Sigmoid colon (tissue), 4 donors: ENCODE measurements around the gene BPI.

Experiments
- CTCF ChIP-seq, 4 experiments: fragments of 450-650 bp in 3 of 4; fragments of 200-600 bp in 1 of 4; IDR thresholded peaks; one replicate each; pipeline ENCODE4 v1.5.1; 2016 to 2019; ENCODE audit warnings: antibody characterized with exemption in 4 of 4, mild to moderate bottlenecking in 3 of 4, moderate library complexity in 2 of 4
- POLR2A ChIP-seq, 2 donors: fragments of 450-650 bp; IDR thresholded peaks; one replicate each; pipeline ENCODE4 v1.6.1; 2016; ENCODE audit warnings: antibody characterized with exemption in 2 of 2, mild to moderate bottlenecking in 2 of 2, moderate library complexity in 2 of 2
- POLR2AphosphoS5 ChIP-seq, 4 donors: sonication (generic); formaldehyde crosslinking; IDR thresholded peaks; one replicate each; pipeline ENCODE4 v1.6.1; 2017; ENCODE audit warnings: antibody characterized with exemption in 4 of 4

GRCh38 chr20:38284893-38285444 lies 19.0 kb upstream of the BPI start:
- no peak for TF ChIP-seq CTCF (IDR thresholded peaks at IDR 0.05)
- TF ChIP-seq POLR2AphosphoS5 (IDR thresholded peaks at IDR 0.05), result no peak
- TF ChIP-seq POLR2A (IDR thresholded peaks at IDR 0.05), result no peak
